ENCODE results near the gene COMMD2.

GRCh38 chr3:149801639-149802038 is 49.4 kb upstream of the COMMD2 start:
- TF ChIP-seq CTCF (IDR thresholded peaks at IDR 0.05), result no peak
- TF ChIP-seq POLR2A (IDR thresholded peaks at IDR 0.05; ENCODE audit: low read depth), result no peak
- no peak for TF ChIP-seq POLR2AphosphoS5 (IDR thresholded peaks at IDR 0.05)
- no peak for TF ChIP-seq EP300 (IDR thresholded peaks at IDR 0.05)
